Activated CD4-positive, alpha-beta T cell treated with anti-CD3 and anti-CD28 coated beads for 48 hours (primary cell): ENCODE measurements around the gene HCCS.

Source experiments
- DNase-seq: peaks from one replicate; pipeline ENCODE4 v3.0.0-alpha.2; 2020

HCCS gene

DNA sequence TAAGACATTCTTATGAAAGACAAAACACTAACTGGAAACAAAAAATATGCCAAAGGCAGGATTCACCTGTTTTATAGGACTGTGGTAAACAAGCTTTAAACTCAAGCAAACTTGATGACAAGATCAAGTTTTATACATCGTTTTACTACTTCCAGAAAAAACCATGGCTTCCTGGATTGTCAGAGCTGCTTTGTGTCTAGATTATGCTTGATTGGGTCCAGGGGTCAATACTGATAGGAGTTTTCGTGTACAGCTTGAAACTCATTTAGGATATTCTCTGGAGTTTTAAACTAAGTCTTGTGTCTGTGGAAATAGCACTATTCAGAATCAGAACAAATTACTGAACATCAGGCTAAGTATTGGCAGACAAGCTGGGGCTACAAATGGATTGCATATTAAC lies 13.0 kb downstream of the HCCS start:
- no peak for DNase-seq

GRCh38 chrX:11125060-11125459 lies 13.9 kb downstream of the HCCS start:
- DNase-seq: no peak

GRCh38 chrX:11129534-11130105 lies 18.5 kb downstream of the HCCS start:
- no peak for DNase-seq

GRCh38 chrX:11130136-11130535 lies 19.0 kb downstream of the HCCS start:
- DNase-seq: no peak

DNA sequence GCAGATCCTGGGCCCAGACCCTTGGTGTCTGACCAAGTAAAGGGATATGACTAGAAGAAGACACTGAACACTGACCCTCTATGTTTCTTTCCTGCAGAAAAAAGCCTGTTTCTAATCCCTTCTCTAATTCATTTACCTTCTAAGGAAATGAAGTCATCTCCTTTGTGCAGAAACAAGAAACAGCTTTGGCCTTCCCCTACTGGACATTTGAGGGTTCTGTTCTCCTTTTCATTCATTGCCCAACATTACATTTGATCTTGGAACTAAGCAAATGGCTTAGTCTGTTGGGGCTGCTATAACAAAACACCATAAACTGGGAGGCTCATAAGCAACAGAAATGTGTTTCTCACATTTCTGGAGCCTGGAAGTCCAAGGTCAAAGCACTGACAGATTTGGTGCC lies 20.0 kb downstream of the HCCS start:
- no peak for DNase-seq

- no peak for DNase-seq
These were observed 24.5 kb downstream of the HCCS start for GRCh38 chrX:11135564-11136185.

DNA sequence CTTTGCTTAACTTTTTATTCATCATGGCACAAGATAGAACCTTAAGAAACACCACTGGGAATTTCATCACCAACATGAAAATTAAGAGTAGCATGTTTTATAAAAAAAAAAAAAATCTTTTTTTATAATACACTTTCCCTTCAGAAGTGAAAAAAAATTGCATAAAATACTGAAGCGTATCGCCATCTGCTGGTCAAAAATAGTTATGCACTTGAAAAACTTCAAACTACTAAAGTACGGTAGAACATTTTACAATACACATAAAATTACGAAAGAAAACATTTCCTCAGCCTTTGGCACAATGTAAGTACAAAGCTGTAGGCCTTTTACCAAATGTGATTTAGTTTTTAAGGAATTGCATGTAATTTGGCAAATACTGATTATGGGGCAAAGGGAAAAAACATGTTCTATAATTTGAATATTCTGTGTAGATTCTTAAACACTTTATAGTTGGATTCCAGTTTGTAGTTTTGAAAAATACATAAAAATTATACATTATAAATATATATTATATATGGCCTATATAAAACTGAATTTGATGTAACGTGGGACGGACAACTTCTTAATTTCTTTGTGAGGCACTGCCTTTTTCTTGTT lies 26.5 kb downstream of the HCCS start:
- no peak for DNase-seq

- no peak for DNase-seq
These were observed 27.6 kb downstream of the HCCS start for GRCh38 chrX:11138498-11139390.

- peak; percentile 52 for DNase-seq
These were observed 33.0 kb downstream of the HCCS start for GRCh38 chrX:11143931-11144678.

GRCh38 chrX:11146411-11146810 lies 35.3 kb downstream of the HCCS start:
- DNase-seq: no peak

DNA sequence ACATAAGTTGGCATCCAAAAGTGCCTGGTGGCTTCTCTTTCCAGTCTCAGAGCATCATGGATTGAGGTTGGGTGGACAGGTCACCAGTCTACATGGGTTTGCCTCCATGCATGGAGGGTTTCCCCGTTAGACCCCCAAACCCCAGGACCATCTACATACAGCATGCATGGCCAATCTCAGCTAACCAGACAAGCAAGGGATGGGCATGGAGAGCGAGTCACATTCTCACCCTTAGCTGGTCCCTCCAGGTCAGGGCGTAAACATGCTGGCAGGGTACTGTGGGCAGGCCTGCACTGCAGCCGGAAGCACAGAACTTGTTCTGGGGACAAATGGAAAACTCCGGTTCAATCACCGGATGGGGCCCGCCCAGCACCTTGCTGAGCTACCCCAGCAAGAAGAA lies 37.3 kb downstream of the HCCS start:
- no peak for DNase-seq

- DNase-seq: no peak
These were observed 40.8 kb downstream of the HCCS start for GRCh38 chrX:11151799-11152559.

- no peak for DNase-seq
These were observed 48.0 kb downstream of the HCCS start for GRCh38 chrX:11159149-11159548.

- DNase-seq: no peak
These were observed 53.3 kb downstream of the HCCS start for GRCh38 chrX:11164433-11164832.

DNA sequence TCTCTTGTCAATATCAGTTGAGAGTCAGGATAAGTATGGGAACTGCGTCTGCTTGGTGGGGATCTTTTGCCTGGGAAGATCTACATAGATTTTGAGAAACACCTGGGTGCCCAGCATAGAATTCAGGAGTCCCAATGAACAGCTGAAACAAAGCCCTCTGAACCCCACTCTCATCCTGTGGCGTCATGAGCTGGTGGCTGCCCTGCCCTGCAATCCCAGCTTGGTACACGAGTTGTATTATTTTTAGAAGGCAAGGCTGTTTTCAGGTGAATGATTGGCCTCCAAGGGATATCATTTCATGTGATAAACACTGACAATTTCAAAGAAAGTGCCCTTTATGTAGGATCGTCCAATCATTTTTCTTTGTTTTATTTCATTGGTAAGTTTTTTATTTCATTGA lies 60.8 kb downstream of the HCCS start:
- DNase-seq: no peak

- DNase-seq: no peak
These were observed 61.3 kb downstream of the HCCS start for GRCh38 chrX:11172415-11172814.
